Smooth muscle cell (in vitro differentiated cells): ENCODE results near the gene ZNF212. TPM values are rescaled to one million over a fixed set of nuclear protein-coding genes. Genes with fewer than 3 reads are reported as not detected.

Experiments
- DNase-seq: peaks from one replicate; lab custom pipeline; 2025; ENCODE audit not compliant: unreplicated experiment; lab: John Stamatoyannopoulos, UW
- H2AFZ ChIP-seq: fragments of 200-600 bp; sonication (generic); 2 replicates; pipeline ENCODE4 v1.6.0; 2016; ENCODE audit warnings: antibody characterized with exemption, low read depth, mild to moderate bottlenecking
- H3F3A ChIP-seq: fragments of 200-600 bp; sonication (generic); 2 replicates; pipeline ENCODE4 v1.6.0; 2017; ENCODE audit warnings: antibody characterized with exemption, low read depth
- H3K27ac ChIP-seq: fragments of 200-600 bp; sonication (generic); 2 replicates; pipeline ENCODE4 v1.5.1; 2016; ENCODE audit warnings: low read depth, mild to moderate bottlenecking
- H3K27me3 ChIP-seq: fragments of 200-600 bp; sonication (generic); 2 replicates; pipeline ENCODE4 v1.6.1; 2016; ENCODE audit warnings: low read depth, mild to moderate bottlenecking
- H3K36me3 ChIP-seq: fragments of 200-600 bp; sonication (generic); 2 replicates; pipeline ENCODE4 v1.5.1; 2016; ENCODE audit warnings: low read depth
- H3K4me1 ChIP-seq: fragments of 200-600 bp; sonication (generic); 2 replicates; pipeline ENCODE4 v1.5.1; 2016; ENCODE audit warnings: low read depth
- H3K4me2 ChIP-seq: fragments of 200-600 bp; sonication (generic); 2 replicates; pipeline ENCODE4 v1.6.0; 2016; ENCODE audit warnings: mild to moderate bottlenecking
- H3K4me3 ChIP-seq: fragments of 200-600 bp; sonication (generic); 2 replicates; pipeline ENCODE4 v1.5.1; 2016; ENCODE audit warnings: mild to moderate bottlenecking
- H3K79me2 ChIP-seq: fragments of 200-600 bp; sonication (generic); 2 replicates; pipeline ENCODE4 v1.6.0; 2016; ENCODE audit warnings: low read depth, mild to moderate bottlenecking
- H3K9ac ChIP-seq: fragments of 200-600 bp; sonication (generic); 2 replicates; pipeline ENCODE4 v1.6.0; 2016; ENCODE audit warnings: low read depth
- H3K9me3 ChIP-seq: fragments of 200-600 bp; sonication (generic); replicated peaks from 2 replicates; pipeline ENCODE4 v1.5.1; 2016; ENCODE audit warnings: low read depth
- H4K20me1 ChIP-seq: fragments of 200-600 bp; sonication (generic); 2 replicates; pipeline ENCODE4 v1.6.0; 2016; ENCODE audit warnings: low read depth
- WGBS: methylation state at CpG from one replicate; pipeline ENCODE4 v1.1.7; 2016; ENCODE audit warnings: low lambda C conversion rate; 5-methylcytosine and 5-hydroxymethylcytosine counted together
- polyA plus RNA-seq: library from polyadenylated mRNA; unstranded; fragments of >200 nt; fragmentation: Nextera tagmentation; extraction: Ambion mirVana; gene quantifications from 2 replicates; pipeline ENCODE4 v1.2.1, GENCODE V29; 2016
- total RNA-seq: library from RNA; depleted of rRNA; stranded (reverse); fragments of >200 nt; gene quantifications from 2 replicates; pipeline ENCODE4 v1.2.3, GENCODE V29; 2014
- TF ChIP-seq, protein P1 (sequence below): fragments of 200-600 bp; sonication (generic); IDR thresholded peaks from 2 replicates; pipeline ENCODE4 v1.5.1; 2017; ENCODE audit warnings: borderline replicate concordance, mild to moderate bottlenecking, antibody characterized with exemption; ENCODE audit not compliant: insufficient read depth, poor library complexity, severe bottlenecking

The ZNF212 gene
- total and polyA plus RNA-seq, 2 experiments from 2014 or later, result 4.6 to 7.7 TPM

- Histone ChIP-seq H3F3A (no peaks in the 10 kb centered on the region), H3K4me1 (no peaks in the 10 kb centered on the region), H3K79me2 (no peaks in the 10 kb centered on the region), H3K9me3 (no peaks in the 10 kb centered on the region), H3K9ac (no peak overlapping the region), H4K20me1 (no peaks in the 10 kb centered on the region), H3K27ac (no peak overlapping the region), H2AFZ (no peak overlapping the region), H3K4me2 (no peak overlapping the region), H3K27me3 (no peaks in the 10 kb centered on the region), H3K4me3 (no peak overlapping the region), H3K36me3 (no peaks in the 10 kb centered on the region)
- TF ChIP-seq, protein P1, sequence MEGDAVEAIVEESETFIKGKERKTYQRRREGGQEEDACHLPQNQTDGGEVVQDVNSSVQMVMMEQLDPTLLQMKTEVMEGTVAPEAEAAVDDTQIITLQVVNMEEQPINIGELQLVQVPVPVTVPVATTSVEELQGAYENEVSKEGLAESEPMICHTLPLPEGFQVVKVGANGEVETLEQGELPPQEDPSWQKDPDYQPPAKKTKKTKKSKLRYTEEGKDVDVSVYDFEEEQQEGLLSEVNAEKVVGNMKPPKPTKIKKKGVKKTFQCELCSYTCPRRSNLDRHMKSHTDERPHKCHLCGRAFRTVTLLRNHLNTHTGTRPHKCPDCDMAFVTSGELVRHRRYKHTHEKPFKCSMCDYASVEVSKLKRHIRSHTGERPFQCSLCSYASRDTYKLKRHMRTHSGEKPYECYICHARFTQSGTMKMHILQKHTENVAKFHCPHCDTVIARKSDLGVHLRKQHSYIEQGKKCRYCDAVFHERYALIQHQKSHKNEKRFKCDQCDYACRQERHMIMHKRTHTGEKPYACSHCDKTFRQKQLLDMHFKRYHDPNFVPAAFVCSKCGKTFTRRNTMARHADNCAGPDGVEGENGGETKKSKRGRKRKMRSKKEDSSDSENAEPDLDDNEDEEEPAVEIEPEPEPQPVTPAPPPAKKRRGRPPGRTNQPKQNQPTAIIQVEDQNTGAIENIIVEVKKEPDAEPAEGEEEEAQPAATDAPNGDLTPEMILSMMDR, result no peak
- 97% methylated on average over 40 of the region's 55 CpGs for WGBS
- DNase-seq, result no peak
These were observed 55.4 kb downstream of the ZNF212 start for GRCh38 chr7:149294634-149295480.

GRCh38 chr7:149295481-149295850 is 56.0 kb downstream of the ZNF212 start:
- Histone ChIP-seq H3K4me1 (no peaks in the 10 kb centered on the region), H3K27ac (no peak overlapping the region), H3K9ac (no peak overlapping the region), H3K27me3 (no peaks in the 10 kb centered on the region), H3K79me2 (no peaks in the 10 kb centered on the region), H4K20me1 (no peaks in the 10 kb centered on the region), H3K4me2 (no peak overlapping the region), H2AFZ (no peak overlapping the region), H3K36me3 (no peaks in the 10 kb centered on the region), H3K9me3 (no peaks in the 10 kb centered on the region), H3K4me3 (no peak overlapping the region), H3F3A (no peaks in the 10 kb centered on the region)
- 94% methylated on average over 6 of the region's 6 CpGs for WGBS
- TF ChIP-seq, protein P1, result no peak
- DNase-seq, result no peak

DNA sequence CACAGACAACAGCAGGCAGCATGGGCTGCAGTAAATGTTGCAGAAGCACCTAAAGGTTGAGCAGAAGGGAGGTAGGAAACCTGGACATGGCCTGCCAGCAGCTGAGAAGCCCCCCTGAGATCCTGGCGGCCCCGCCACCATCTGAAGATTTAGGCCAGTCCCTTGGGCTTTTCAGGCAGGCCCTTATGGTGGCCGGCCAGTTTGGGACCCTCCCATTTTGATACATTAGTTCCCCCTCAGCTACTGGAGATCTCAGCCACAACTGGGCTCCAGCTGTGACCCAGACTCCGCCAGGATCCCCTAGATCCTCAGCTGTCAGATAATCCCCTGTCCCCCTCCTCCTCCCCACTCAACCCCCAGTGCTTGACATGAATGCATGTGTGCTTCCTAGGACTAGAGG is 56.9 kb downstream of the ZNF212 start:
- no peak overlapping the region for H3K4me2 ChIP-seq
- no peaks in the 10 kb centered on the region for H3F3A ChIP-seq
- H3K4me1 ChIP-seq, result no peaks in the 10 kb centered on the region
- H3K36me3 ChIP-seq, result no peaks in the 10 kb centered on the region
- no peak overlapping the region for H2AFZ ChIP-seq
- TF ChIP-seq, protein P1, result no peak
- no peak overlapping the region for H3K27ac ChIP-seq
- no peaks in the 10 kb centered on the region for H3K9me3 ChIP-seq
- no peaks in the 10 kb centered on the region for H3K27me3 ChIP-seq
- no peak overlapping the region for H3K9ac ChIP-seq
- no peak overlapping the region for H3K4me3 ChIP-seq
- 90% methylated on average over 3 of the region's 4 CpGs for WGBS
- DNase-seq, result no peak
- no peaks in the 10 kb centered on the region for H4K20me1 ChIP-seq
- H3K79me2 ChIP-seq, result no peaks in the 10 kb centered on the region
